SIG-M5 (cell line): Measurements from ENCODE around the gene ZNF423.

ENCODE experiments used
- DNase-seq: peaks from one replicate; lab custom pipeline; 2025; lab: John Stamatoyannopoulos, UW

Gene ZNF423

DNA sequence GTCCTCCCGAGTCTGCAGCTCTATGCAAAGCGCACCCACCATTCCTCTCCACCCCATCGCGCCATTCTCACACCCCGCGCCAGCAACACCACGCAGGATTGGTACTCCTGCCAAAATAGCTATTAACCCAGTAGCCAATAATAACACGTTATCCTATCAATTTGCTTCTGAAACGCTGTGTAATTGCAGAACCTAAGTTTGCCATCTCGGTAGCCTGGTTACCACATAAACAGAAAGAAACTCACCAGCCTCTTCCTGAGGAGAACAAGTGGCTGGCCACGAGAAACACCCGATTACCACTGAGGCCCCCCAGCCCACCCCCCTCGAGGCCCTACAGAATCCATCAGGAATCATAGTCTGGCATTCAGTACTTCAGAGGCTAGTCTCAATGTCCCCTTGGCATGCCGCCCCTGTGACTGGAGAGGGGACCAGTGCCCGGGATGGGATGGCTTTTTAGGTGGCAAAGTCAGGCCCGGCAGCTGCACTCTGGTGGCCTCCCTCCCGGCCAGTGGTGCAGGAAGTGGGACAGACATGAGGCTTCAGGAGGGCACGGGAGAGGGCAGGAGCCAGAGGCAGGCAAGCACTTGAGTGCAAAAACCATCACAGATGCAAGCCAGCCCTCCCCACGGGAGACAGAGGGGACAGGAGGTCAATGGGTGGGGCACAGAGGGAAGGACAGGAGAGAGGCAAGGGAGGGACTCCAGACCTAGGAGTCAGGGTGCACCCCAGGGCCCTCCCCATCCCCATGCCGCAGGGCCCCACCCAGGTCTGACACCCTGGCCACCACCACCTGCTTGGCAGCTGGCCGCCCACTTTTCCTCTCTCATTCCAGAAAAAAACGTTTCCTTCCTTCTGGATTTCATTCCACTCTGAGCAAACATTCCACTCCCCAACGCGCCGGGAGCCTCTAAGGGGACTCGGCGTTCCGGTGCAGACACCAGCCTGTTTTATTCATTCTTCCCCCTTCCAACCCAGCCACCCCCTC lies 192.5 kb downstream of the ZNF423 start:
- DNase-seq: no peak

DNA sequence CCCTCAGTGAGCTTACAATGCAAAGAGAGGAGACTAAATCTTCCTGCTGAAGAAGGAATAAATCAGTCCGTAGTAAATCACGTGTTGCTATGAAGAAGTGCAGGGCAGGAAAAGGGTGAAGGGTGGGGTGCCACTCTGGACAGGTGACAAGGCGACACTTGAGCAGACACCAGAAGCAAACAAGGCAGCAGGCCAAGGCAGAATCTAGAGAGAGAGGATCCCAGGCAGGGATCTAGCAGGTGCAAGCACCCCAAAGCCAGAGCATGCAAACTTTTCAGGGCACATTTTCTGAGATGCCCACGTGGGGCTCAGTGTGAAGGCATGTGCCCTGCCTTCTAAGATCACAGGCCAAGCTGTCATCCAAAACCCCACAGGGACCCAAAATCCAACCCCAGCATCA lies 193.3 kb downstream of the ZNF423 start:
- DNase-seq: no peak

GRCh38 chr16:49661465-49662187 lies 194.3 kb downstream of the ZNF423 start:
- DNase-seq: no peak

DNA sequence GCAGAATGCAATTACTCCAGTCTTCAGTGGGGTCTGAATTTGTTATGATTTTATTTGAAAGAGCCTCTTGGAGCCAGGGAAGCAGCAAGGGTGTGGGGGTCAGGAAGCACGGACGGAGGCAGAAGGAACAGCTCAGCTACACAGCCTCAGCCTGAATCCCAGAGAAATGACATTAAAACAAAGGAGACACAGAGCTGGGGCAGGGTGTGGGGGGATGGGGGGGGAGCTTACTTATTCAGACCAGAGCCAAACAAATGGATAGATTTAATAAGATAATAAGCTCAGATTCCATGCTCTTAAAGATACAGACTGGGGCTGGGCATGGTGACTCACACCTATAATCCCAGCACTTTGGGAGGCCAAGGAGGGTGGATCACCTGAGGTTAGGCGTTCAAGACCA lies 195.3 kb downstream of the ZNF423 start:
- no peak for DNase-seq

DNA sequence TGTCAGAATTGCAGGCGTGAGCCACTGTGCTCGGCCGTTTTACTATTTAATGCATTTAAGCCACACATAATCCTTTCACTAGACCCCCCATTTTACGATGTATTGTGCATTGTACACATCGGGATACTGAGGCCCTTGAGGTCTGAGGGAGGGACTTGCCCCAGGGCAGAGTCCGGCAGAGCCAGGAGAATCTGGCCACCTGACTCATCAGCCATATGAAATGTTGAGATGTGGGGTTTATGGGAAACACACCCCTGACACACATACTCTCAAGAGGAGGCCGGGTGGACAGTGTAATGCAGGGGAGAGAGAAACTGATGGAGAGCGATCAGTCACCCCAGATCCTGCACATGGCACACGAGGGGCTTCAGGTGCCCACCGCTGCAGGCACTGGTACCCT lies 196.6 kb downstream of the ZNF423 start:
- no peak for DNase-seq

DNA sequence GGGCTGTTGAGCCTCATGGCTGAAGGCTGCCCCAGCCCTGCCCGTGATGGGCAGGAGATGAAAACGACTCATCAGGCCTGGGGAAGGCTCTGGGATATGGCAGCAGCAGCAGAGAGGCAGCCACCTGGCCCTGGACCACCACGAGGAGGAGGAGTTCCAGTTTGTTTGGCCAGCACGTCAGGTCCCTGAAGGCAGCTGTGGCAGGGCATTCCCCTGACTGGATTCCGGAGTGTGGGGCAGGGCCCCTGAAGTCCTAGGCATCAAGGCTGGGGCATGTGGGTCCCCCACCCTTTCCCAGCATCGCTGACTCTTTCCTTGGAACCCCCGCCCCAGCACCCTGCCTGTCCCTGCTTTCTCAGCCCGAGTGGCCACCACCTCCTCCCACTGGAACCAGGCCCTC lies 197.4 kb downstream of the ZNF423 start:
- DNase-seq: no peak

- DNase-seq: no peak
Observed at GRCh38 chr16:49657736-49658465, 198.0 kb downstream of the ZNF423 start.

DNA sequence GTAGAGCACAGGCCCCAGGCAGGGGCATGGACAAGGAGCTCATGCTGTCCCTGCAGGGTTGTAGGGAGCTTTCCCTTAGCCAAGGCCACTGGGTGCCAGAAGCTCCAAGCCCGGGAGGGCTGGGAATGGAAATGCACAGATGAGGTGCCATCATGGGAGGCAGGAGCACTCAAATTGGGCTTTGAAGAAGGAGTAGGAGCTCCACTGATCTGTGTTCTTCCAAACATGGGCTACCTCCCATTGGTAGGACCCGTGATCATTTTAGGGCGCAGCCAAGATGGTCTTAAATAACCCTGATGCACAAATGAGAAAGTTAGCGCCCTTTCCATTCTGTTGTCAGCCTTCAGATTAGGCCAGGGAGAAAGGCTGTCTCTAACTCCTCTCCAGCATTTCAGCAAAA lies 201.5 kb downstream of the ZNF423 start:
- no peak for DNase-seq

- DNase-seq: no peak
Observed at GRCh38 chr16:49653577-49653976, 202.3 kb downstream of the ZNF423 start.

DNA sequence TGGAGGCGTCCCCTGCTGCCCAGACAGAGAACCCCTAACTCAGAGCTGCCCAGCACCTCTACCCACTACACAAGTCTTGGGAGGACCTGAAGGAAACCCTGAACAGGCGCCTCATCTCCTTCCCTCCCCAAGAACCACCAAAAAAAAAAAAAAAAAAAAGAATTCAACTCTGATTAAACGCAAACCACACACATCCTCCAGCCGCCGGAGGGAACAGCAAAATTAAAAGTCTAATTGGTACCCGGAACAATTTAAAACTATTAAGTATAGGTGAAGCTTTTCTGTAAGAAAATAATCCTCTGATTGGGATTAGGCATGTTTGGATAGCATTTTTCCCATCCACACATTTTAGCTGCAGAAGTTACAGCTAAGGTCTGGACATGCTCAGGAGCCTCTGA lies 202.7 kb downstream of the ZNF423 start:
- DNase-seq: no peak

DNA sequence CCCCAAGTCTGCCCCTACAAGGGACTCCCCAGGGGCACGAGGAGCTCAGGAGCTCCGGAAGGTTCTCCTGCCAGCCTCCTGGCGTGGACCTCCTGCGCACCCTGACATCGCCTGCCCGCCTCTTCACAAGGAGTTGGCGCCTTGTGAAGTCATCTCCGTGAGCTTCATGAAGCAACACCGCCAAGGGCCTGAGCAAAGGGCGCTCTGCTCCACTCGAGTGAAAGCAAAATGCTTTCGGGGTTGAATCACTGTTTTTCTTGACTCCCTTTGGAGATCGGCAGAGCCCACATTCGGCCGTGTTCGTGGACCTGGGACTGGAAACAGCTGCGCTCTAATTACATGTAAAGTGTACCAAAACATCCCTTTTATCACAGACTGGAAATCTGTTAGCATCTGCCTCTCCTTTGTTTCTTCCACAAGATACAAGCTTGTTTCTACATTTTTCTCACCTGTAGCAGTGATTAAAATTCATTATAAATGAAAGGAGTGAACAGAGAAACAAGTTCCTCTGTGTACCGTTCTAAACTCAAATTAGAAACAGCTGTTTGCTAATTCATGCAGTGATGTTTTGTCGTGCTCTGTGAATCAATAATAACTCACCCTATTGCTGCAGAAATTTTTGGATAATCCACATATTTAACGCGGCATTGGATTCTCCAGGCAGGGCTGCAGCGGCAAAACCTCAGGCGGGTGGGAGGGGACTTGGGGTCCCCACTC lies 203.3 kb downstream of the ZNF423 start:
- no peak for DNase-seq

- DNase-seq: no peak
Observed at GRCh38 chr16:49651996-49652395, 203.9 kb downstream of the ZNF423 start.

DNA sequence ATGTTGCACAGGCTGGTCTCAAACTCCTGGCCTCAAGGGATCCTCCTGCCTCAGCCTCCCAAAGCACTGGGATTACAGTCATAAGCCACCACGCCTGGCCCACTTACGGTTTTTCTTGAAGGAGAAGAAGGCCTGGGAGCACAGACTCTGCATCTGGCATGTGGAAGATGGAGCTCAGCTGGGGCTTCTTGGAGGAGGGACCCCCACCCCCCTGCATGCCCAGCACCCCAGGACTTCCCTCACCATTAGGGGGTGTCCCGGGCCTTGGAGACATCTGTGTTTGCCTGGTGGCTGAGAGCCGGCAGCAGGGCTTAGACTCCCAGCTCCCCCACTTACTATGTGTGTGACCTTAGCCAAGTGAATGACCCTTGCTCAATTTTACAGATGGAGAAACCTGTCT lies 204.7 kb downstream of the ZNF423 start:
- DNase-seq: no peak

DNA sequence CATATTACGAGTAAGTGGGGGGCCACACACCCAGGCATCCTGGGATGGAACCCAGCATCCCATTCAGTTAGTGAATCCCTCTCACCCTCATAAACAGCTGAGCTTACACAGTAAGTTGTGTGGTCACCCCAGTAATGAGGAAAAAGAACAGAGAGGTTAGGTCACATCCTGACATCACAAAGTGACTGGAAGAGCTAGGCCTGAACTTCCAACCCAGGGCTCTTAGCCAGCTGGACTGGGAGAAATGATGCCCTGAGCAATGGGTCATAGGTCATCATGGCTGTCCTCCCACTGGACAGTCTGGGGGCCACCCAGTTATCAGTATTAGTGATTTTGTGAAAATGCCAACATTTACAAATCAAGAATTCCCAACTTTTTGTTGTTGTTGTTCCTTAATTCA lies 205.3 kb downstream of the ZNF423 start:
- DNase-seq: no peak

GRCh38 chr16:49649013-49649765 lies 206.7 kb downstream of the ZNF423 start:
- DNase-seq: no peak

GRCh38 chr16:49647673-49648072 lies 208.2 kb downstream of the ZNF423 start:
- no peak for DNase-seq

- no peak for DNase-seq
Observed at GRCh38 chr16:49645263-49645662, 210.6 kb downstream of the ZNF423 start.

DNA sequence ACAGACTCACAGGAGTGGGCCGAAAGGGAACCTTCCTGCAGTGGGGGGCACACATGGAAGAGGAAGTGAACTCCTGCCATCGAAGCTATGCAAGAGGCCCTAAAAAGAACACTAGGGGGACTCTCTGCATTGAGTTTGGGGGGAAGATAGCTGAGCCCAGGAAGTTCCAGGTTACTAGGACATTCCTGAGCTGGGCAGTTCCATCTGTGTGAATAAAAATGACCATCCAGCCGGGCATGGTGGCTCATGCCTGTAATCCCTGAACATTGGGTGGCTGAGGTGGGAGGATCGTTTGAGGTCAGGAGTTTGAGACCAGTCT lies 211.8 kb downstream of the ZNF423 start:
- DNase-seq: no peak

- DNase-seq: no peak
Observed at GRCh38 chr16:49643429-49644144, 212.3 kb downstream of the ZNF423 start.

DNA sequence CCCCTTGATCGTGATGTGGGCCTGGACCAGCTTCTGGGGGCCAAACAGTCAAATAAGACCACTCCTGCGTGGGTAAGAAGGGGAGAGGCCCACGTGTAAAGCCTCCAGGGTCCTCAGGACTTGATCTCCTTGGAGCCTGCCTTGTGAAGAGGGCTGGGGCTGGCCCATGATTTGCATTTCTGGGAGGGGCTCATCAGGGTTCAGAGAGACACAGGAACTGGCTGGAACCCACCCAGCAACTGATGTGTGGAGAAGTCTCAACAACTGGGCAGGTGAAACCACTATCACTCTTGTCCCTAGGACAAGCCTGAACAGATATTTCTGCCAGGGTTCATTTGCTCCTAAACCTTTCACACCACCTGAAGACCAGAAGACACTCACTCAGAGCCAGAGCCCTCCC lies 214.7 kb downstream of the ZNF423 start:
- DNase-seq: no peak

- no peak for DNase-seq
Observed at GRCh38 chr16:49640581-49640980, 215.3 kb downstream of the ZNF423 start.
